ENCODE results near the gene GLIS1. TPM values are rescaled to one million over a fixed set of nuclear protein-coding genes. Genes with fewer than 3 reads are reported as not detected.

The GLIS1 gene
- total and polyA plus RNA-seq, 12 donors = 0.06 to 0.10 (median 0.09) TPM; not detected in 7

DNA sequence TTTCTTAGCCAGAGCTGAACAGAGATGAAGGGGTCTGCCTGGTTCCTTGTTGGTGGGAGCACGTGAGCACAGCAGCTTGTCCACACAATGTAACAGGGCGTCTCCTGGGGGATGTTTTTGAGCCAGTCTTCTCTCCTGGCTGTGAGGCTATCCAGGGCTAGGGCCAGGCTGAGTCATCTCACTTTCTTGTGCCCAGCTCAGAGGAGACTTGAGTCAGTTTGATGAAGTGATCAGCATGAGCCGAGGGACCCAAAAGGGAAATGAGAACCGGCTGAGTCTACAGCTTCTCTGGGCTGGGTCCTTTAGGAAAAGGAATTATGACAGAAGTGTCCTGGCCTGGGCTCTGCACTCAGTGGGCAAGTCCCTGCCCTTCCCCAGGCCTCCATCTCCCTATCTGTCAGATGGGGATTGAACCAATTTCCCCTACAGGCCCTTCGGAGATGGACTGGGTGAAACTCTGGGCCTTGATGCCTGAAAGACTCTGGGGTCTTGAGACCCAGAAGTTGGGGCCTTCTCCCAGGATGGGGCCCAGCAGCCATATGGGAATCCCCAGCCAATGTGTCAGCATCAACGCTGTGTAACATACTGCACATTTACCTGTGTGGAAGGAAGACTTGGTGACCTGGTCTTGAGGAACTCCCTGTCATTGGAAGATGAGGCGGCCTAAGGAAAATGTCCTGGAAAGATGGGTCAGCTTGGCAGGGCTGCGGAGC is 243.2 kb downstream of the GLIS1 start:
- H3K36me3 ChIP-seq = no peaks in the 10 kb centered on the region
- no peak overlapping the region for H3K27ac ChIP-seq
- peaks cover 0 to 62% (median 33%) of the 10 kb centered on the region in 7 donors for H3K27me3 ChIP-seq
- DNase-seq (no peak), ATAC-seq (peak in 1 of 8 donors; percentile 44)
- TF ChIP-seq, protein P1, sequence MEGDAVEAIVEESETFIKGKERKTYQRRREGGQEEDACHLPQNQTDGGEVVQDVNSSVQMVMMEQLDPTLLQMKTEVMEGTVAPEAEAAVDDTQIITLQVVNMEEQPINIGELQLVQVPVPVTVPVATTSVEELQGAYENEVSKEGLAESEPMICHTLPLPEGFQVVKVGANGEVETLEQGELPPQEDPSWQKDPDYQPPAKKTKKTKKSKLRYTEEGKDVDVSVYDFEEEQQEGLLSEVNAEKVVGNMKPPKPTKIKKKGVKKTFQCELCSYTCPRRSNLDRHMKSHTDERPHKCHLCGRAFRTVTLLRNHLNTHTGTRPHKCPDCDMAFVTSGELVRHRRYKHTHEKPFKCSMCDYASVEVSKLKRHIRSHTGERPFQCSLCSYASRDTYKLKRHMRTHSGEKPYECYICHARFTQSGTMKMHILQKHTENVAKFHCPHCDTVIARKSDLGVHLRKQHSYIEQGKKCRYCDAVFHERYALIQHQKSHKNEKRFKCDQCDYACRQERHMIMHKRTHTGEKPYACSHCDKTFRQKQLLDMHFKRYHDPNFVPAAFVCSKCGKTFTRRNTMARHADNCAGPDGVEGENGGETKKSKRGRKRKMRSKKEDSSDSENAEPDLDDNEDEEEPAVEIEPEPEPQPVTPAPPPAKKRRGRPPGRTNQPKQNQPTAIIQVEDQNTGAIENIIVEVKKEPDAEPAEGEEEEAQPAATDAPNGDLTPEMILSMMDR (IDR thresholded peaks at IDR 0.05) = no peak
- intact Hi-C loops (cut with DNase I) = loop anchor here in 1 of 10 donors (10.0 kb wide), 1 partner anchor 89 kb away; no protein-coding TSS in a partner anchor
- 87 to 93% methylated on average over 8 of the region's 8 CpGs for WGBS, 2 donors
- no peaks in the 10 kb centered on the region for H3K9me3 ChIP-seq
- H3K4me1 ChIP-seq = no peaks in the 10 kb centered on the region
- no peak overlapping the region for H3K4me3 ChIP-seq

DNA sequence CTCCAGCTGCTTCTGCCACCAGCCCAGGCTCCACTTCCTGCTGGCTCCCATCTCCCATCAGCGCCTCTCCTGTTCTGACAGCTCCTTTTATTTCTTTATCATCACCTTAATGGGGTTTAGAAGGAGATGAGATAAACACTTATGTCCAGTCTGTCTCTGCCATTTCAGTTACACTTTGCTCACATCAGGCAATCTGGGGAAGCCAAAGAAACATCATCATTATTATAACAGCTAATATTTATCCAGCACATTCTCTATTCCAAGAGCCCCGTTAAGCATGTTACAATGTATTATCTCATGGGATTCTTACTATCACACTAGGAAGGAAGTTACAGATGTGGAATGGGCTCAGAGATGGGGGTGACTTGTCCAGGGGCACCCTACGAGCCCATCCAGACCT is 248.6 kb downstream of the GLIS1 start:
- WGBS, 2 donors = 27% methylated on average over 3 of the region's 3 CpGs
- no peak for DNase-seq
- TF ChIP-seq, protein P1 (IDR thresholded peaks at IDR 0.05) = no peak
- no peak for ATAC-seq
- Histone ChIP-seq H3K36me3 (no peaks in the 10 kb centered on the region), H3K4me3 (no peak overlapping the region), H3K27ac (no peak overlapping the region), H3K9me3 (peaks cover 0 to 12% (median 0%) of the 10 kb centered on the region in 11 donors), H3K27me3 (peaks cover 0 to 78% (median 57%) of the 10 kb centered on the region in 7 donors), H3K4me1 (peaks cover 0 to 5% (median 0%) of the 10 kb centered on the region in 9 donors)
- intact Hi-C loops (cut with DNase I) = loop anchor here in 1 of 10 donors (10.0 kb wide), 1 partner anchor 94 kb away; no protein-coding TSS in a partner anchor

DNA sequence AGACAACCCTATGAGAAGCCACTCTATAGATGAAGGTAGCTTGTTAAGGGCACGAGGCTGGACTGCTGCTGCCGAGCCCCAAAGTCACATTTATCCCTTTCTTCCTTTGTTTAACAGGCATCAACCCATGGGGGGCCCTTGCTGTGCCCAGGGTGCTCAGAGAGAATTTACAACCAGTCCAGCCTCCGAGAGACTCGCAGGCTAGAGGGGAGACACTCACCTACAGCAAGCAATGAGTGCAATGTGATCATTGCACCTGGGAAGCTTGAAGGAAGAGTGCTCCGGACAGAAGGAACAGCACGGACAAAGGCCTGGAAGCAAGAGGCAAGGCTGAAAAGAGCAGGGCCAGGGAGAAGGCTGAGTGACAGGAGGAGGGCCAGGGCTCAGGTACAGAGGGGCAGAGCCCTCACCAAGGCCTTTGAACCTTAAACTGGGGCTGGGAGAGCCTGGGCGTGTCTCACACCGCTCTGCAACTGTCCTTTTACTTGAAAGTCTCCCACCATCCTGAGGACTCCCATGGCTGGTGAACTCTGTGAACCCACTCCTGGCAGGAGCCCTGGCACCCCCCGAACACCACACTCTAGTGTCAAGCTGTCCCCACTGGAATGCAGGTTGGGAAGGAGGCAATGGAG is 252.5 kb downstream of the GLIS1 start:
- Histone ChIP-seq H3K9me3 (peaks cover 0 to 12% (median 0%) of the 10 kb centered on the region in 11 donors), H3K36me3 (no peaks in the 10 kb centered on the region), H3K4me3 (no peak overlapping the region), H3K4me1 (peaks cover 0 to 6% (median 0%) of the 10 kb centered on the region in 9 donors), H3K27ac (no peak overlapping the region), H3K27me3 (peaks cover 0 to 78% (median 68%) of the 10 kb centered on the region in 7 donors)
- no peak for ATAC-seq
- DNase-seq = no peak
- TF ChIP-seq, protein P1 (IDR thresholded peaks at IDR 0.05) = no peak
- intact Hi-C loops (cut with DNase I) = loop anchor here in 8 of 10 donors (2.0 to 10.0 kb wide), 6 partner anchors 108 to 268 kb away; no protein-coding TSS in a partner anchor
- WGBS, 2 donors = 78 to 82% methylated on average over 9 of the region's 9 CpGs
